ENCODE results near the gene CAMTA1.

The CAMTA1 gene

DNA sequence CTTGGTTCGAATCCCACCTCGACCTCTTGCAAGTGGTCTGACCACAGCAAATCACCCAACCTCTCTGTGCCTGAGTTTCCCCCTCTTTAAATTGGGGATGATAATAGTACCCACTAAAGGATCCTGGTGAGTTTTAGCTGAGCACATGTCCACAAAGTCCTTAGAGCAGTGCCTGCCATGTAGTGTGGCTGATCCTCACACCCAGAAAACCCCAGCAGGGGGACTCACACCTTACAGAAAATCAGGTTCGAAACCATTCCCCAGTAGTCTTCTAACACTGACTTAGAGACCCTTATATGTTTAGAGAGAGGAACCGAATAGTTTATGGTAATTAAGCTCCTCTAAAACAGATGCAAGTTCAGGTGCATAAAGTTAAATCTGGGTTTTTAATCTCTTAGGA is 89.0 kb downstream of the CAMTA1 start:
- Histone ChIP-seq H3K9me2 (replicated peaks; ENCODE audit: insufficient read depth, low read length) (no peaks in the 10 kb centered on the region), H3K36me3 (replicated peaks; ENCODE audit: insufficient read depth, low read length) (no peaks in the 10 kb centered on the region), H3K27ac (ENCODE audit: low read length) (no peak overlapping the region), H3K4me1 (ENCODE audit: low read length) (peaks cover 20% of the 10 kb centered on the region), H2AFZ (ENCODE audit: low read length) (no peak overlapping the region), H3K9ac (ENCODE audit: low read length) (no peak overlapping the region), H3K4me2 (ENCODE audit: low read depth, low read length) (no peak overlapping the region), H3F3A (ENCODE audit: insufficient read depth, low read length) (no peaks in the 10 kb centered on the region), H3K9me3 (replicated peaks; ENCODE audit: insufficient read depth, low read length) (no peaks in the 10 kb centered on the region), H4K20me1 (ENCODE audit: insufficient read depth, low read length) (no peaks in the 10 kb centered on the region), H3K27me3 (replicated peaks; ENCODE audit: insufficient read depth, low read length) (no peaks in the 10 kb centered on the region), H3K4me3 (ENCODE audit: low read length) (no peak overlapping the region), H3K79me2 (ENCODE audit: low read length) (peaks cover 8% of the 10 kb centered on the region)
- no peak for DNase-seq
- TF ChIP-seq EZH2 (optimal IDR thresholded peaks at IDR 0.05; ENCODE audit: low read depth, low read length) (no peak), EZH2phosphoT487 (IDR thresholded peaks at IDR 0.05; ENCODE audit: low read length) (no peak)
- TF ChIP-seq, protein P1, sequence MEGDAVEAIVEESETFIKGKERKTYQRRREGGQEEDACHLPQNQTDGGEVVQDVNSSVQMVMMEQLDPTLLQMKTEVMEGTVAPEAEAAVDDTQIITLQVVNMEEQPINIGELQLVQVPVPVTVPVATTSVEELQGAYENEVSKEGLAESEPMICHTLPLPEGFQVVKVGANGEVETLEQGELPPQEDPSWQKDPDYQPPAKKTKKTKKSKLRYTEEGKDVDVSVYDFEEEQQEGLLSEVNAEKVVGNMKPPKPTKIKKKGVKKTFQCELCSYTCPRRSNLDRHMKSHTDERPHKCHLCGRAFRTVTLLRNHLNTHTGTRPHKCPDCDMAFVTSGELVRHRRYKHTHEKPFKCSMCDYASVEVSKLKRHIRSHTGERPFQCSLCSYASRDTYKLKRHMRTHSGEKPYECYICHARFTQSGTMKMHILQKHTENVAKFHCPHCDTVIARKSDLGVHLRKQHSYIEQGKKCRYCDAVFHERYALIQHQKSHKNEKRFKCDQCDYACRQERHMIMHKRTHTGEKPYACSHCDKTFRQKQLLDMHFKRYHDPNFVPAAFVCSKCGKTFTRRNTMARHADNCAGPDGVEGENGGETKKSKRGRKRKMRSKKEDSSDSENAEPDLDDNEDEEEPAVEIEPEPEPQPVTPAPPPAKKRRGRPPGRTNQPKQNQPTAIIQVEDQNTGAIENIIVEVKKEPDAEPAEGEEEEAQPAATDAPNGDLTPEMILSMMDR (IDR thresholded peaks at IDR 0.05; ENCODE audit: low read length): no peak

DNA sequence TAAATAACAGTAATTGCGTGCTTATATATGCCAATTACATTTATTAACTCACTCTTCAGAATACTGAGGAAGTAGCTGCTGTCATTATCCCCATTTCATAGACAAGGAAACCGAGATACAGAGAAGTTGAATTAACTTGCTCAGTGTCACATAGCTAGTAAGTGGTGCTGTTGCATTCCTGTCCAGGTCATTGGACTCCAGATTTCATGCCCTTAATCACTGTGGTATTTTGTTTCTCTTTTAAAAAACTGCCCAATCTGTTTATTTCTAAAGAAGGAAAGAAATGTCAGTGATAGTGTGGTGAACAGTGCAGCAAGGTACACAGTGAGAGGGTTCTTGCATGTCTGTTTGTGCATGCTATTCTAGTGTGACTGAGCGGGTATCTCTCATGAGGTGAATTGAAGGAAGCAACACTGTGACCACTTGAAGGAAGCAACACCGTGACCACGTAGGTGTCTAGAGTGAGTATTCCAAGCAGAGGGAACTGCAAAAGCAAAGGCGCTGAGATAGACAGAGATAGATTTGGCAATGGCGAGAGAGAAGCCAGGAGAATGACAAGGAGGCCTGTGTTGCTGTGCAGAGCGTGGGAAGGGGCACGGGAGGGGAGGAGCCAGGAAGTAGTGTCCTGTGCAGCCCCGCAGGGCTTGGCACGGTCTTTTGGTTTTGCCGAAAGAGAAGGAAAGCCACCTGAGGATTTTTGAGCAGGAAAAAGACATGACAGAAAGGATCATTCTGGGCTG is 95.9 kb downstream of the CAMTA1 start:
- Histone ChIP-seq H3K9me3 (replicated peaks; ENCODE audit: insufficient read depth, low read length) (no peaks in the 10 kb centered on the region), H3K27ac (ENCODE audit: low read length) (no peak overlapping the region), H2AFZ (ENCODE audit: low read length) (no peak overlapping the region), H3K4me2 (ENCODE audit: low read depth, low read length) (no peak overlapping the region), H3K4me3 (ENCODE audit: low read length) (no peak overlapping the region), H3K79me2 (ENCODE audit: low read length) (no peaks in the 10 kb centered on the region), H3K9ac (ENCODE audit: low read length) (no peak overlapping the region), H3K27me3 (replicated peaks; ENCODE audit: insufficient read depth, low read length) (no peaks in the 10 kb centered on the region), H3F3A (ENCODE audit: insufficient read depth, low read length) (no peaks in the 10 kb centered on the region), H3K36me3 (replicated peaks; ENCODE audit: insufficient read depth, low read length) (no peaks in the 10 kb centered on the region), H3K4me1 (ENCODE audit: low read length) (no peaks in the 10 kb centered on the region), H3K9me2 (replicated peaks; ENCODE audit: insufficient read depth, low read length) (no peaks in the 10 kb centered on the region), H4K20me1 (ENCODE audit: insufficient read depth, low read length) (no peaks in the 10 kb centered on the region)
- TF ChIP-seq, protein P1 (IDR thresholded peaks at IDR 0.05; ENCODE audit: low read length): no peak
- TF ChIP-seq EZH2 (optimal IDR thresholded peaks at IDR 0.05; ENCODE audit: low read depth, low read length) (no peak), EZH2phosphoT487 (IDR thresholded peaks at IDR 0.05; ENCODE audit: low read length) (no peak)
- no peak for DNase-seq

DNA sequence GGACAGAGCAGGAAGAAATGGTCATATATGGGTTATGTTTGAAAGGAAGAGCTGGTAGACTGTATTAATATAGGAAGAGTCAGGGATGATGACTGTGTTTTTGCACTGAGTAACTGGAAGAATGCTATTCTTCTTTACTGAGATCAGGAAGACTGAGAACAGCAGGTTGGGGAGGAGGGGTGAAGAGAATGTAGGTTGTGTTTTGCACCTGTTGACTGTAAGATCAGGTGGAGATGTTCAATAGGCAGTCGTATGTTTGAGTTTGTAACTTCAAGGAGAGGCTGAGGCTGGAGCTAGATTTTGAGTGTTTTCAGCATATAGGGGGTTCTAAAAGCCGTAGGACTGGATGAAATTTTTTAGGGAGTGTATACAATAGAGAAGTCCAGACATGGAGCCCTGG is 97.2 kb downstream of the CAMTA1 start:
- Histone ChIP-seq H3K9ac (ENCODE audit: low read length) (no peak overlapping the region), H3F3A (ENCODE audit: insufficient read depth, low read length) (no peaks in the 10 kb centered on the region), H3K9me3 (replicated peaks; ENCODE audit: insufficient read depth, low read length) (no peaks in the 10 kb centered on the region), H3K79me2 (ENCODE audit: low read length) (no peaks in the 10 kb centered on the region), H3K9me2 (replicated peaks; ENCODE audit: insufficient read depth, low read length) (no peaks in the 10 kb centered on the region), H3K27ac (ENCODE audit: low read length) (no peak overlapping the region), H3K27me3 (replicated peaks; ENCODE audit: insufficient read depth, low read length) (no peaks in the 10 kb centered on the region), H2AFZ (ENCODE audit: low read length) (no peak overlapping the region), H3K4me1 (ENCODE audit: low read length) (no peaks in the 10 kb centered on the region), H3K36me3 (replicated peaks; ENCODE audit: insufficient read depth, low read length) (no peaks in the 10 kb centered on the region), H4K20me1 (ENCODE audit: insufficient read depth, low read length) (no peaks in the 10 kb centered on the region), H3K4me3 (ENCODE audit: low read length) (no peak overlapping the region), H3K4me2 (ENCODE audit: low read depth, low read length) (no peak overlapping the region)
- no peak for DNase-seq
- TF ChIP-seq EZH2 (optimal IDR thresholded peaks at IDR 0.05; ENCODE audit: low read depth, low read length) (no peak), EZH2phosphoT487 (IDR thresholded peaks at IDR 0.05; ENCODE audit: low read length) (no peak)
- TF ChIP-seq, protein P1 (IDR thresholded peaks at IDR 0.05; ENCODE audit: low read length): no peak
